Natural killer cell (primary cell): ENCODE measurements around the gene TMEM181. TPM values are rescaled to one million over a fixed set of nuclear protein-coding genes. Genes with fewer than 3 reads are reported as not detected.

Experiments
- ATAC-seq, 3 donors: fragments of 150-1000 bp in 2 of 3; fragments of 200-7000 bp in 1 of 3; cut with Tn5 transposase; 1 replicate in 1 of 3; 2 replicates in 2 of 3; pipeline ENCODE4 v1.10.0; 2021; ENCODE audit warnings: mild to moderate bottlenecking in 2 of 3, moderate library complexity in 2 of 3
- DNase-seq, 2 donors: peaks; one replicate each; pipeline versions ENCODE4 v3.0.0 to v3.0.0-alpha.2; 2013 to 2021; ENCODE audit warnings: mixed read lengths in 1 of 2
- H3K27ac ChIP-seq: one replicate; pipeline ENCODE4 v1.5.1; 2013; ENCODE audit warnings: mild to moderate bottlenecking, low read length
- H3K27me3 ChIP-seq: one replicate; pipeline ENCODE4 v1.6.1; 2013; ENCODE audit warnings: low read length; ENCODE audit not compliant: control insufficient read depth, insufficient read depth
- H3K36me3 ChIP-seq: one replicate; pipeline ENCODE4 v1.6.1; 2013; ENCODE audit warnings: low read length; ENCODE audit not compliant: control insufficient read depth, insufficient read depth
- H3K4me1 ChIP-seq: one replicate; pipeline ENCODE4 v1.6.1; 2013; ENCODE audit warnings: low read length; ENCODE audit not compliant: control insufficient read depth, insufficient read depth
- H3K4me3 ChIP-seq: one replicate; pipeline ENCODE4 v1.5.1; 2013; ENCODE audit warnings: low read length
- H3K9me3 ChIP-seq: one replicate; pipeline ENCODE4 v1.6.1; 2013; ENCODE audit warnings: low read length; ENCODE audit not compliant: control insufficient read depth, insufficient read depth
- H3K27ac Mint-ChIP-seq, 2 donors: one replicate each; pipeline ENCODE4 v1.8.0; 2022; ENCODE audit warnings: mild to moderate bottlenecking in 2 of 2, mixed read lengths in 2 of 2, moderate library complexity in 1 of 2
- H3K27me3 Mint-ChIP-seq, 2 donors: one replicate each; pipeline ENCODE4 v1.8.0; 2022; ENCODE audit warnings: low read depth in 2 of 2, mixed read lengths in 2 of 2
- H3K36me3 Mint-ChIP-seq: one replicate; pipeline ENCODE4 v1.8.0; 2022; ENCODE audit warnings: mixed read lengths
- H3K4me1 Mint-ChIP-seq, 2 donors: one replicate each; pipeline ENCODE4 v1.8.0; 2022; ENCODE audit warnings: mixed read lengths in 2 of 2
- H3K4me3 Mint-ChIP-seq: one replicate; pipeline ENCODE4 v1.8.0; 2022; ENCODE audit warnings: mild to moderate bottlenecking, moderate library complexity, mixed read lengths
- H3K9me3 Mint-ChIP-seq, 2 donors: one replicate each; pipeline ENCODE4 v1.8.0; 2022; ENCODE audit warnings: mixed read lengths in 2 of 2
- WGBS: methylation state at CpG from one replicate; pipeline ENCODE4 v1.1.7; 2013; ENCODE audit warnings: missing lambda C conversion rate; ENCODE audit not compliant: insufficient coverage; 5-methylcytosine and 5-hydroxymethylcytosine counted together
- intact Hi-C: fragments of 100-400 bp; cut with micrococcal nuclease; formaldehyde crosslinking; loops from one replicate; pipeline ENCODE4 v1.14.2; 2022
- total RNA-seq, 4 donors: library from RNA; stranded (reverse); fragments of 120-200 nt in 1 of 4; gene quantifications; one replicate each; pipeline versions ENCODE4 v1.2.3 to v1.2.4, GENCODE V29; 2013 to 2022
- TF ChIP-seq, protein P1 (sequence below): fragments of 200-600 bp; IDR thresholded peaks from one replicate; pipeline ENCODE4 v1.8.0; 2022; ENCODE audit warnings: antibody characterized with exemption

TMEM181 gene
- total RNA-seq, 3 donors from 2014 or later (not counting 1 experiment from before 2014, with no cell fraction given): 44.8 to 60.9 (median 45.0) TPM

DNA sequence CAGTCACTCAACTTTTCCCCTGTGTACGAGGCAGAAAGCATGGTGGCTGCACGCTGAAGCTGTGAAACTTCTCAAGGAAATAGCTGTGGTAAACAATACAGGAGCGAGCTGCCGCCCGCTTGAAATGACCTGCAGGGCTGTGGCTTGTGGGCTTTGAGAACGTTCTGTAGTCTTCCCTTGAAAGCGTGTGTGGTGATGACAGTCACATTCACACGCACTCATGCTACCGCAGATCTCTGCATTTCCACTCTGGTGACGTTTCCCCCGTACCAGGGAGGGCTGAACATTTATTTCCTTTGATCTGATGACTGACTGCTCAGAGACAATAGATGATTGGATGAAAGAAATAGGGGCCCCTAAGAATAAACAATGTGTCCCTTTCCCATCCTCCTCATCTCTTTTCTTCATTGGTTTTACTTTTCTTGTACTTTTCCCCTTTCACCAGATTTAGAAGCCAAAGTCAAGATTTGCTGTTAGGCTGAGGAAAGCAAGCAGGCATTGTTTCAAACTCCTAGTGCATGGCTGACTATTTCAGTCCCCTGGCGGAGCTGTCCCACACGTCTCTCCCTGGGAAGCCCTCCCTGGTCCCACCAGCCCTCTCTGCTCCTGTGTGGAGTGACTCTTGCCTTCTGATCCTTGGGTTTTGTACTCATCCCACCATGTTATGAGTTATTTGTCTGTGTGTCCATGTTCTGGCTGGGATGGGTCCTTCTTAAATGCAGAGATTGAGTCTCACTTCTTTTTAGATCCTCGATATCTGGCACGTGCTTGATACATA, 93.9 kb downstream of the TMEM181 start:
- Histone ChIP-seq H3K9me3 (no peaks in the 10 kb centered on the region), H3K27me3 (no peaks in the 10 kb centered on the region), H3K4me1 (peaks cover 73% of the 10 kb centered on the region), H3K36me3 (peaks cover 9% of the 10 kb centered on the region), H3K4me3 (no peak overlapping the region), H3K27ac (peak overlapping the region; percentile 98)
- ATAC-seq: peak; percentile 65 to 84 (median 81)
- peak; percentile 81 to 98 for DNase-seq
- H3K4me1 Mint-ChIP-seq: peaks cover 61 to 63% of the 10 kb centered on the region in 2 donors
- TF ChIP-seq, protein P1, sequence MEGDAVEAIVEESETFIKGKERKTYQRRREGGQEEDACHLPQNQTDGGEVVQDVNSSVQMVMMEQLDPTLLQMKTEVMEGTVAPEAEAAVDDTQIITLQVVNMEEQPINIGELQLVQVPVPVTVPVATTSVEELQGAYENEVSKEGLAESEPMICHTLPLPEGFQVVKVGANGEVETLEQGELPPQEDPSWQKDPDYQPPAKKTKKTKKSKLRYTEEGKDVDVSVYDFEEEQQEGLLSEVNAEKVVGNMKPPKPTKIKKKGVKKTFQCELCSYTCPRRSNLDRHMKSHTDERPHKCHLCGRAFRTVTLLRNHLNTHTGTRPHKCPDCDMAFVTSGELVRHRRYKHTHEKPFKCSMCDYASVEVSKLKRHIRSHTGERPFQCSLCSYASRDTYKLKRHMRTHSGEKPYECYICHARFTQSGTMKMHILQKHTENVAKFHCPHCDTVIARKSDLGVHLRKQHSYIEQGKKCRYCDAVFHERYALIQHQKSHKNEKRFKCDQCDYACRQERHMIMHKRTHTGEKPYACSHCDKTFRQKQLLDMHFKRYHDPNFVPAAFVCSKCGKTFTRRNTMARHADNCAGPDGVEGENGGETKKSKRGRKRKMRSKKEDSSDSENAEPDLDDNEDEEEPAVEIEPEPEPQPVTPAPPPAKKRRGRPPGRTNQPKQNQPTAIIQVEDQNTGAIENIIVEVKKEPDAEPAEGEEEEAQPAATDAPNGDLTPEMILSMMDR: no peak
- H3K9me3 Mint-ChIP-seq: no peaks in the 10 kb centered on the region
- no peaks in the 10 kb centered on the region for H3K36me3 Mint-ChIP-seq
- no peaks in the 10 kb centered on the region for H3K27me3 Mint-ChIP-seq
- intact Hi-C loops: loop anchor here (1.0 to 10.0 kb wide), 8 partner anchors 34 to 1321 kb away; no protein-coding TSS in a partner anchor
- H3K4me3 Mint-ChIP-seq: peak overlapping the region; percentile 80
- peak overlapping the region; percentile 96 to 99 for H3K27ac Mint-ChIP-seq
- WGBS: 16% methylated on average over 15 of the region's 15 CpGs

DNA sequence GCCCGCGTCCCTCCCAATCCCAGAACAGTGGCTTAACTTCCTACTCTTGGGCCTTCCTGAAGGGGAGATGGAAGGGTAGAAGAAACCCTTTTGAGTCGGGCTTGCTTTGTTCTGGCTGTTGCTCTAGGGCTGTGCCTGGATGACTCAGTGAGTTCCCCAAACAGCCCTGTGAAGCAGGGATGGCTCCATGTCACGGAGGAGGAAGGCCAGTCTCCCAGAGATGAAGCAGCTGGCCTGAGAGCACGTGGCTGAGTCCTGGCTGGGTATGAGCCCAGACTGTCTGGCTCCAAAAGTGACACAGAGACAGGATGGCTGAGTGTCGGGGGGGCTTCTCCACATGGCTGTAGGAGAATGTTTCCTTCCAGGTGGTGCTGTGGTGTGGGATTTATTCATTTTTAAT, 94.6 kb downstream of the TMEM181 start:
- no peaks in the 10 kb centered on the region for H3K9me3 ChIP-seq
- peak overlapping the region; percentile 98 for H3K27ac ChIP-seq
- ATAC-seq (no peak), DNase-seq (peak; percentile 24 to 44)
- H3K4me1 ChIP-seq: peaks cover 68% of the 10 kb centered on the region
- Mint-ChIP-seq H3K4me1 (peaks cover 56 to 61% of the 10 kb centered on the region in 2 donors), H3K36me3 (no peaks in the 10 kb centered on the region), H3K27me3 (no peaks in the 10 kb centered on the region), H3K9me3 (no peaks in the 10 kb centered on the region), H3K27ac (peak overlapping the region; percentile 96 to 99), H3K4me3 (peak overlapping the region; percentile 80)
- intact Hi-C loops: loop anchor here (5.0 to 10.0 kb wide), 5 partner anchors 87 to 1320 kb away; no protein-coding TSS in a partner anchor
- 76% methylated on average over 4 of the region's 6 CpGs for WGBS
- TF ChIP-seq, protein P1: no peak
- H3K36me3 ChIP-seq: peaks cover 11% of the 10 kb centered on the region
- no peak overlapping the region for H3K4me3 ChIP-seq
- H3K27me3 ChIP-seq: no peaks in the 10 kb centered on the region

DNA sequence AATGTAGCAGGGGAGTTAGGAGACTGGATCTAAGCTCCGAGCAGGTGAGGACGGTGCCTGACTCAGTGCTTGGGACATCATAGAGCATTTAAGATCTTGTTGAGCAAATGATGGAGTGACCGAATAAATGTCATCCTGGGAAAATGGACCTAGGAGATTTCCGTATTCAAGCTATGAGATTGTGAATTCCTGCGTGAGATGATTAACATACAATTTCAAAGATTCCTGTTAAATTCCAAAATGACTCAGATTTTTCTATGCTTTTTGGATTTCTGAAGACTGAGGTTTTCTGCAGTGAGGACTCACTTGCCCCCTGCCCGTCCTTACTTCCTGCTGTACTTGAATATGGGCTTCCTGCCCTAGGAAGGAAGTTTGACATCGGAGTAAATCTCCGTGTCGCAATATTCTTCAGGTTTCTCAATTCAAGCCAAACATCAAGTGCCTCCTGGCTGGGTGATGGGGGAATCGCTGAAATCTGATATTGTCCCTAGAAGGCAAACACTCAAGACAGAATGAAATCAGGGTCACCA, 95.1 kb downstream of the TMEM181 start:
- no peak for ATAC-seq
- Mint-ChIP-seq H3K27ac (peak overlapping the region; percentile 96 to 99), H3K9me3 (no peaks in the 10 kb centered on the region), H3K27me3 (no peaks in the 10 kb centered on the region), H3K36me3 (no peaks in the 10 kb centered on the region), H3K4me3 (peak overlapping the region; percentile 80), H3K4me1 (peaks cover 56 to 61% of the 10 kb centered on the region in 2 donors)
- DNase-seq: peak in 1 of 2 donors; percentile 61
- Histone ChIP-seq H3K4me1 (peaks cover 67% of the 10 kb centered on the region), H3K36me3 (peaks cover 11% of the 10 kb centered on the region), H3K4me3 (no peak overlapping the region), H3K9me3 (no peaks in the 10 kb centered on the region), H3K27me3 (no peaks in the 10 kb centered on the region), H3K27ac (peak overlapping the region; percentile 98)
- intact Hi-C loops: loop anchor here (5.0 to 10.0 kb wide), 5 partner anchors 88 to 1320 kb away; no protein-coding TSS in a partner anchor
- TF ChIP-seq, protein P1: no peak
- WGBS: 58% methylated on average over 10 of the region's 10 CpGs
